Neuron (in vitro differentiated cells): Measurements from ENCODE around the gene UQCR11.
"Not testable (repeated sequence)": the region's sequence is repeated elsewhere in the genome, so short reads cannot be mapped to it uniquely, and the experiment has no call there.

Source experiments
- H2AFZ ChIP-seq: one replicate; pipeline ENCODE4 v1.6.1; 2013; ENCODE audit warnings: low read depth, mild to moderate bottlenecking, inconsistent platforms, low read length, moderate library complexity
- H3K27me3 ChIP-seq: one replicate; pipeline ENCODE4 v1.6.1; 2013; ENCODE audit warnings: low read length; ENCODE audit not compliant: insufficient read depth
- H3K36me3 ChIP-seq: one replicate; pipeline ENCODE4 v1.6.1; 2013; ENCODE audit warnings: low read length; ENCODE audit not compliant: insufficient read depth
- H3K4me1 ChIP-seq: one replicate; pipeline ENCODE4 v1.6.1; 2013; ENCODE audit warnings: low read length; ENCODE audit not compliant: insufficient read depth
- H3K4me3 ChIP-seq: 2 replicates; pipeline ENCODE4 v1.5.1; 2013; ENCODE audit warnings: mild to moderate bottlenecking, low read length, moderate library complexity
- H3K9me3 ChIP-seq: one replicate; pipeline ENCODE4 v1.6.1; 2013; ENCODE audit warnings: low read length

Gene UQCR11

GRCh38 chr19:1646659-1647453 lies 41.6 kb upstream of the UQCR11 start:
- Histone ChIP-seq H3K27me3 (no peaks in the 10 kb centered on the region), H2AFZ (no peak overlapping the region), H3K36me3 (peaks cover 83% of the 10 kb centered on the region), H3K4me1 (peaks cover 12% of the 10 kb centered on the region), H3K9me3 (peaks cover 2% of the 10 kb centered on the region), H3K4me3 (no peak overlapping the region)

- no peak overlapping the region for H2AFZ ChIP-seq
- H3K9me3 ChIP-seq = peaks cover 2% of the 10 kb centered on the region
- H3K27me3 ChIP-seq = no peaks in the 10 kb centered on the region
- H3K36me3 ChIP-seq = peaks cover 90% of the 10 kb centered on the region
- H3K4me1 ChIP-seq = peaks cover 12% of the 10 kb centered on the region
- H3K4me3 ChIP-seq = no peak overlapping the region
These were observed 40.9 kb upstream of the UQCR11 start for GRCh38 chr19:1646149-1646548.

DNA sequence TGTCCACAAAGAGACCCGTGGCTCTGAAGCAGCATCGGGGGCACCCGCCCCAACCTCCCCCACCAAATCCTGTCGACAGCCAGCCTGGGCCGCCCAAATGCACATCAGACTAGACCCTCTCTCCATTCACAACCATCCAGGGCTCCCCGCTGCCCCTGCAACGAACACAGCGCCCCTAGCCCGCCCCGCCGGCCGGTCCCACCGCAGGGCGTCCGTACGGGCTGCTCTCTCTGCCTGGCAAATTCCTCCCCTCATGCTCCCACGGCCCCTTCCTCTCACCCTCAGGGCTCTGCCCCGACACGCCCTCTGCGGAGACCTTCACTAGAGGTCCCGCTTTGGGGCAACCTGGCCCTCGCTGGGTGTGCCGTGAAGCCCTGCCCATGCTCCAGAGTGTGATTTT lies 40.0 kb upstream of the UQCR11 start:
- peaks cover 92% of the 10 kb centered on the region for H3K36me3 ChIP-seq
- H3K27me3 ChIP-seq = no peaks in the 10 kb centered on the region
- no peak overlapping the region for H3K4me3 ChIP-seq
- no peak overlapping the region for H2AFZ ChIP-seq
- peaks cover 5% of the 10 kb centered on the region for H3K4me1 ChIP-seq
- H3K9me3 ChIP-seq = peaks cover 2% of the 10 kb centered on the region

GRCh38 chr19:1644070-1644469 lies 38.8 kb upstream of the UQCR11 start:
- Histone ChIP-seq H3K4me3 (no peak overlapping the region), H2AFZ (no peak overlapping the region), H3K9me3 (peaks cover under 1% of the 10 kb centered on the region), H3K4me1 (no peaks in the 10 kb centered on the region), H3K36me3 (peaks cover 93% of the 10 kb centered on the region), H3K27me3 (no peaks in the 10 kb centered on the region)

- H3K27me3 ChIP-seq, H3K4me1 ChIP-seq: not testable (repeated sequence)
These were observed 35.7 kb upstream of the UQCR11 start for GRCh38 chr19:1640893-1641448.

DNA sequence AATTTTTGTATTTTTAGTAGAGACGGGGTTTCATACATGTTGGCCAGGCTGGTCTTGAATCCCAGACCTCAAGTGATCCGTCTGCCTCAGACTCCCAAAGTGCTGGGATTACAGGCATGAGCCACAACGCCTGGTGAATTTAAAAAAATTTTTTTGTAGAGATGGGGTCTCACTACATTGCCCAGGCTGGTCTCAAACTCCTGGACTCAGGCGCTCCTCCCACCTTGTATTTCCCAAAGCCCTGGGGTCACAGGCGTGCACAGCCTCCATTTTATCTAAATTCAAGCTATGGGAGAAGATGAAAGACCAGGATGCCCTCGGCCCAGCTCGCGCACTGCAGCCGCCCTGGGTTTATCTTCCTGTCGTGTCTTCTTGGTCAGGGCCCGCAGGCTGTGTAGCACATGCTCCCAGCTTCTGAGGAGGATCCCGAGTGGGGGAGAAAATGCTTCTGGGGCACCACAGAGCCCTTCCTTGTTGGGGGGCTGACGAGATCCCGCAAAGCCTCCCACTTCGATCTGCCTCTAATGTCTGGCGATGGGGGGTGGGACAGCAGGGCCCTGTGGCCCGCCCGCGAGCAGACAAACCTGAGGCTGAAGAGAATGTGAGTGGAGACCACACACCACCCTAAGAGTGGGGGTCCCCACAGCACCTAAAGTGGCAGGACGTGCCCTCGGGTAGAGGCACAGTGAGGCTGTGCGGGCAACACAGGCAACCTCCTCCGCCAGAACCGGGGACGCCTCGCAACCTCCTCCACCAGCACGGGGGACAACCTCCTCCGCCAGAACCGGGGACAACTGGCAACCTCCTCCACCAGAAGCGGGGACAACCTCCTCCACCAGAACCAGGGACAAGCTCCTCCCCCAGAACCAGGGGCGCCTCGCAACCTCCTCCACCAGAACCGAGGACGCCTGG lies 31.3 kb upstream of the UQCR11 start:
- H3K4me3 ChIP-seq = no peak overlapping the region
- no peaks in the 10 kb centered on the region for H3K27me3 ChIP-seq
- H3K36me3 ChIP-seq = peaks cover 85% of the 10 kb centered on the region
- no peak overlapping the region for H2AFZ ChIP-seq
- H3K4me1 ChIP-seq = no peaks in the 10 kb centered on the region
- H3K9me3 ChIP-seq = peaks cover 3% of the 10 kb centered on the region

More at GRCh38 chr19:1640893-1641448, 35.7 kb upstream of the UQCR11 start:
- not testable (repeated sequence) for H2AFZ ChIP-seq, H3K4me3 ChIP-seq, H3K9me3 ChIP-seq
- H3K36me3 ChIP-seq = peaks cover 90% of the 10 kb centered on the region

DNA sequence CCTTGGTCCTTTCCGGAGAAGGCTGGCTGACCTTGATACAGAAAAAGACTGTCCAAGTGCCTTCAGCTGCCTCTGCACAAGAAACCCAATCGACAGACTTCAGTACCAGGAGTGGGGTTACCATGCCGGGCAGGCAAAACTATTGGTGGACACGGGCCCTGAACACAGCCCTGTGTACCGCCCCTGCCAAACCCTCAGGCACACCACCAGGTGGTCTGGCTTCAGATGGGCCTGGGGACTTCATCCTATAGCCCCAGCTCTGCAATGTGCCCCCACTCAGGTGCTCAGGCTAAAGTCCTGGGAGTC lies 29.6 kb upstream of the UQCR11 start:
- Histone ChIP-seq H3K4me3 (no peak overlapping the region), H3K4me1 (no peaks in the 10 kb centered on the region), H2AFZ (no peak overlapping the region), H3K36me3 (peaks cover 90% of the 10 kb centered on the region), H3K9me3 (peaks cover 3% of the 10 kb centered on the region), H3K27me3 (no peaks in the 10 kb centered on the region)

DNA sequence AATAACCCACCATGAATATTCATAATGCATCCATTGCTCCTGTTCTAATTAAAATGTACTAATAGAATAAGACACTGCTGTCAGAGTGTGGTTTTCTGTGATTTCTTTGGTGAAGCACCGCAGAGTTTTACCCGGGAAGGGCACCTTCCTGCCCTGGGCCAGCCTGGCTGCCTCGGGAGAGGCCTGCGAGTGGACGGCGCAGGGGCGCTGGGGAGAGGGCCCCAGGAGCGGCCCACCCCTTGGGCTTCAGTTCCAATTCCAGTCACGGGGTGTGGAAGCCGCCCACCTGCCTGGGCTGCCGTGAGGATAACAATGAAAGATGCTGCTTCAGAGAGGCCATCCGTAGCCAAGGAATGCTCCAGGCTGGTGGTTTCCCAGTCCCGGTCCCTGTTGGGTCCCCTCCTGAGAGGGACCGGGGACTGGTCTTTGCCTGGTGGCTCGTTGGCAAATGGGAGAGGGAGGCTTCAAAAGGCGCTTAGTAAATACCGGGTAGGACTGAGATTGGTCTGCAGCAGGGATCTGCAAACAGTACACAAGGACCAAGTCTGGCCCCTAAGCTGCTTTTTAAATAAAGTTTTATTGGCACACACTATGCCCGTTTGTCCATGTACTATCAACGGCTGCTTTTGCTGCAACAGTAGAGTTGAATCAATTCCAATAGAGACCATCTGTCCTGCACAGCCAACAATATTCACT lies 29.1 kb upstream of the UQCR11 start:
- Histone ChIP-seq H3K27me3 (no peaks in the 10 kb centered on the region), H2AFZ (no peak overlapping the region), H3K4me3 (no peak overlapping the region), H3K36me3 (peaks cover 90% of the 10 kb centered on the region), H3K4me1 (no peaks in the 10 kb centered on the region), H3K9me3 (peaks cover 3% of the 10 kb centered on the region)

DNA sequence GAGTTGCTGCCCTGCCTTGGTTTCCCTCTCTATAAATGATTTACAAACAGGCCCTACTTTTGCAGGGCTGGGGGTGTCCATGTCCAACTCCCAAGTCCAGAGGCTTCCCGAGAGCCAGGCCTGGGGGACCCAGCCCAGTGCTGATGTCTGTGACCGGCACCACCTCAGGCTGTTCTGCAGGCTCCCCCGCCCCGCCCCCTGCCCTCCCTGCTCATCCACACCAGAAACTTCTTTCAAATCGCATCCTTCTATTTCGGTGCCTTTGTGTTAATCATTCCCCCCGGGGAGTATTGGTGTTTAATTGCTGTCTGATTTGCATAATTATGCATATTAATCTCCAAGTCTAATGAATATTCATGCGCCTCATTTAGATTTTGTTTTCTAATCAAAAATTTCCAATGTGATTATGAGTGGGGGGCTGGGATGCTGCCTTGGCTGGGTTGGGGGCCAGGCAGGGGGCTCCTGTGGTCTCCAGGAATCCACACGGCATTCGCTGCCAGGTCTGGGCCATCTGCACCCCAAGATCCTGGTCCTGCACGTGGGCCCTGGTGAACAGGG lies 28.1 kb upstream of the UQCR11 start:
- peaks cover 81% of the 10 kb centered on the region for H3K36me3 ChIP-seq
- no peaks in the 10 kb centered on the region for H3K4me1 ChIP-seq
- H3K9me3 ChIP-seq = peaks cover under 1% of the 10 kb centered on the region
- H2AFZ ChIP-seq = no peak overlapping the region
- no peak overlapping the region for H3K4me3 ChIP-seq
- no peaks in the 10 kb centered on the region for H3K27me3 ChIP-seq

DNA sequence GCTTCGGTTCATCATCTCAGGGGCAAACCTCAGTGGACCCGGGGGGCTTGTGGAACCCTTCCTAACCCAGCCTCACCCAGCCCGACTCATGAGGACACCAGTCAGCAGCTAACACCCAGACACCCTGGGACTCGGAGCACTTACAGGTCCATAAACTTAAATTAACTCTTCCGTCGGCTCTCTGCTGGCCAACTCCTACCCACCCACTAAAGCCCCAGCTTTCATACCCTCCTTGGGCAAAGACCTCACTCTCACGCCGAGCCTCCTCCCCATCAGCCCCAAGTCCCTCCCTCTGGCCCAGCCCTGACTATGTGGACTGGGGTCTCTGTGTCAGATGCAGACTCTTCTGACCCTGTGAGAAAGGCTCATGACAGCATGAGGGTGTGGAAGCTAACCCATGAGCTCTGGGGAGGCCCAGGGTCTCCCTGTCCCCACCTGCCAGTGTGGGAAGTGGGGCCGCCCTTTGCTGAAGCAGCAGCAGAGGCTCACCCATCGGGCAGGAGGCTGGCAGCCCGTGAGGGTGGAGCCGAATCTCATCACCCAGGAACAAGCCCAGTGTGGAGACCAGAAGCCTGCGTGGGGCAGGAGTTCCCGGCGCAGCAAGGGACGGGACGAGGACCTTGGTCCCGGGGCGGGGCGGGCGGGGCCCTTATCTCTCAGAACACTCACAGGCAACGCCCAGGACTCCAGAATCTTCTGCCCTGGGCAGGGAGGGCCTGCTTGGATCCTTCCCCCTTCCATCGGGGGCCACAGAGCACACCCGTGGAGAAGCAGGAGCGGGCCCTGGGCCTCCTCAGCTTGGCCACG lies 27.4 kb upstream of the UQCR11 start:
- no peak overlapping the region for H2AFZ ChIP-seq
- H3K4me1 ChIP-seq = no peaks in the 10 kb centered on the region
- no peaks in the 10 kb centered on the region for H3K9me3 ChIP-seq
- no peak overlapping the region for H3K4me3 ChIP-seq
- H3K27me3 ChIP-seq = no peaks in the 10 kb centered on the region
- H3K36me3 ChIP-seq = peaks cover 75% of the 10 kb centered on the region

DNA sequence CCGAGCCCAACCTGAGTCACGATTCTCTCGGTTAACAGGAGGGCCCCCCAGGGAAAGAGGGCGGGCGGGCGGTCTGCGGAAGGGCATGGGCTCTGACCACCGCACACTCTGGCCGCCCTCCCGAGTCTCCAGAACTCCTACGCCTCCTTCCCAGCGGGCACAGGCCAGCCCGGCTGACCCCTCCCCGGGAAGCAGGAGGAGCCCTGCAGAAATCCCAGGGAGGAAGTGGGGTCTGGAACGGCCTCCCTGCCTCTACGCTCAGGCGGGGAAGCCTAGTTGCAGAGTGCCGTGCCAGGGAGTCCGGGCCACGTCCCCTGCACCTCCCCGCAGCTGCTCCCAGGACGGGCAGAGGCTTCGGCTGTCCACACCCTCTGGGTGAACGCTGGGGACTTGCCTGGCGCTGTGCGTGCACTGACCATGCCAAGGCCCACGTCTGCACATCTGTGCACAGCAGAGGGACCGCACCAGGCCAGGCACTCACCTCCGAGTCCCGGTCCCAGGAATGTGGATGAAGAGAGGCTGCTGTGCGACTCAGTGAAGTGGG lies 26.4 kb upstream of the UQCR11 start:
- Histone ChIP-seq H3K4me3 (no peak overlapping the region), H3K27me3 (no peaks in the 10 kb centered on the region), H3K36me3 (peaks cover 74% of the 10 kb centered on the region), H2AFZ (no peak overlapping the region), H3K9me3 (no peaks in the 10 kb centered on the region), H3K4me1 (no peaks in the 10 kb centered on the region)

GRCh38 chr19:1630811-1631210 lies 25.5 kb upstream of the UQCR11 start:
- Histone ChIP-seq H3K9me3 (no peaks in the 10 kb centered on the region), H3K4me1 (no peaks in the 10 kb centered on the region), H3K27me3 (no peaks in the 10 kb centered on the region), H3K4me3 (no peak overlapping the region), H3K36me3 (peaks cover 75% of the 10 kb centered on the region), H2AFZ (no peak overlapping the region)
